GM12892 (cell line): ENCODE results near the gene RABL6.

Source experiments
- POLR2A ChIP-seq: IDR thresholded peaks from 2 replicates; pipeline ENCODE4 v1.6.1; 2011; ENCODE audit warnings: low read depth, low read length, control low read depth
- POLR2AphosphoS5 ChIP-seq: IDR thresholded peaks from 2 replicates; pipeline ENCODE4 v1.6.1; 2011; ENCODE audit warnings: low read depth, low read length, control low read depth
- TAF1 ChIP-seq: IDR thresholded peaks from 2 replicates; pipeline ENCODE4 v1.6.1; 2011; ENCODE audit warnings: low read depth, mild to moderate bottlenecking, control low read depth, low read length, borderline replicate concordance

- TF ChIP-seq TAF1 (no peak), POLR2A (no peak), POLR2AphosphoS5 (no peak)
Observed at GRCh38 chr9:136815422-136815782, 7.7 kb downstream of the RABL6 start.
